Stimulated activated CD4-positive, alpha-beta T cell treated with anti-CD3 and anti-CD28 coated beads, Interleukin-1b, Interleukin-23, amount 100 ng/mL, for 48 hours (primary cell): Measurements from ENCODE around the gene THAP9.
"Not testable (repeated sequence)": the region's sequence is repeated elsewhere in the genome, so short reads cannot be mapped to it uniquely, and the experiment has no call there.

ENCODE experiments used
- DNase-seq: peaks from one replicate; pipeline ENCODE4 v3.0.0-alpha.2; 2020

The THAP9 gene

GRCh38 chr4:82900411-82901182, at the start of gene THAP9:
Gene THAP9, plus strand, starts transcription at chr4:82900735. Its CDS starts 68 bp downstream, at chr4:82900803.
- peak; percentile 99 for DNase-seq

- no peak for DNase-seq
Measured at GRCh38 chr4:82851318-82851717, 49.2 kb upstream of the THAP9 start.

DNA sequence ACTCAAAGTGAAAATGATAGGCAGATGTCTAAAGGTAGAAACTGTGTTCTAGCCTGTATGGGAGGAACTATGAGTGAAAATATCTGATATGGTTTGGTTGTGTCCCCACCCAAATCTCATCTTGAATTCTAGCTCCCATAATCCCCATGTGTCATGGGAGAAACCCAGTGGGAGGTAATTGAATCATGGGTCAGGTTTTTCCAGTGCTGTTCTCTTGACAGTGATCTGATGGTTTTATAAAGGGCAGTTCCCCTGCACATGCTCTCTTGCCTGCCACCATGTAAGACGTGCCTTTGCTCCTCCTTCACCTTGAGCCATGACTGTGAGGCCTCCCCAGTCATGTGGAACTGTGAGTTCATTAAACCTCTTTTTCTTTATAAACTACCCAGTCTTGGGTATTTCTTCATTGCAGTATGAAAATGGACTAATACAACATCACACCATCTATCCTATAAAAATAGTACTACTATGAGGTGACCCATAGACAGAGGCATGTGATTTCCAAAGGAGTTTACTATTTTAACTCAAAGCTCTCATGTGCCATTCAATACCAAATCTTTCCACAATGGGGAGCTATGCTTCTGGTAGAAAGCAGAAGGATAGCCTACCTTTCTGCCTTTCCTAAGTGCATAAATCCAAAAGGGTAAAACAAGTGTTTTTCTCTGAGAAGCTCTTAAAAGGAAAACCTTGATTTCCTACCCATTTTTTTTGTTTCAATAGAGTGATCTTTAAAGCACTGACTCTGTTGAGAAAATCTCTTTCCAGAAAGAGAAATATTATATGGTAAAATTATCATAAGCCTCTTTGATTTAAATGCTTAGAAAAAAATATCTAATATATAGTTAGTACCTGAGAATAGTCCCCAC, 48.4 kb upstream of the THAP9 start:
- DNase-seq: no peak

DNA sequence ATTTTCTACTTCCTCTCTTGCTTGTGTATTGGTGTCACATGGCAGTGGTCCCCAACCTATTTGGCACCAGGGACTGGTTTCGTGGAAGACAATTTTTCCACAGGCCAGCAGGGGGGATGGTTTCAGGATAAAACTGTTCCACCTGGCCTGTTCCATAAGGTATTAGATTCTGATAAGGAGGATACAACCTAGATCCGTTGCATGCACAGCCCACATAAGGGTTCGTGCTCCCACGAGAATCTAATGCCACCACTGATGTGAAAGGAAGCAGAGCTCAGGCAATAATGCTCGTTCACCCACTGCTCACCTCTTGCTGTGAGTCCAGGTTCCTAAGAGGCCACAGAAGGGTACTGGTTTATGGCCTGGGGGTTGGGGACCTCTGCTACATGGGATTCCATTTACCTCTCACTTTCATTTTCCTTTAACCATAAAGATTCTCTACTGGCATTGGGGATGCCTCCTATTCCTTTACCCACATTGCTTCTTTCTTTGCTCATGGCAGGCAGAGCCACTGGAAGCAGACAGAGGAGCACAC, 47.7 kb upstream of the THAP9 start:
- no peak for DNase-seq

GRCh38 chr4:82860487-82860886, 40.0 kb upstream of the THAP9 start:
- DNase-seq: not testable (repeated sequence)

GRCh38 chr4:82861529-82861928, 39.0 kb upstream of the THAP9 start:
- DNase-seq: no peak

- peak; percentile 4 for DNase-seq
Measured at GRCh38 chr4:82864336-82864979, 36.1 kb upstream of the THAP9 start.

DNA sequence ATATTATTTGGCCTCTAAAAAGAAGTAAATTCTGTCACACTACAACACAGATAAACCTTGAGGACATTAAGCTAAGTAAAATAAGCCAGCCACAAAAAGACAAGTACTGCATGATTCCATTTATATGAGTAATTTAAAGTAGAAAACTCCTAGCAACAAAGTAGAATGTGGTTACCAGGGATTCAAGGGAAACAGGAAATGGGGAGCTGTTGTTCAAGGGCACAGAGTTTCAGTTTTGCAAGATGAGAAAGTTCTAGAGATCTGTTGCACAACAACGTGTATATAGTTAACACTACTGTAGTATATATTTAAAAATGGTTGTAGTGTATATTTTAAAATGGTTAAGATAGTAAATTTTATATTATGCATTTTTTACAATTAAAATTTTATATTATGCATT, 34.9 kb upstream of the THAP9 start:
- peak; percentile 15 for DNase-seq

DNA sequence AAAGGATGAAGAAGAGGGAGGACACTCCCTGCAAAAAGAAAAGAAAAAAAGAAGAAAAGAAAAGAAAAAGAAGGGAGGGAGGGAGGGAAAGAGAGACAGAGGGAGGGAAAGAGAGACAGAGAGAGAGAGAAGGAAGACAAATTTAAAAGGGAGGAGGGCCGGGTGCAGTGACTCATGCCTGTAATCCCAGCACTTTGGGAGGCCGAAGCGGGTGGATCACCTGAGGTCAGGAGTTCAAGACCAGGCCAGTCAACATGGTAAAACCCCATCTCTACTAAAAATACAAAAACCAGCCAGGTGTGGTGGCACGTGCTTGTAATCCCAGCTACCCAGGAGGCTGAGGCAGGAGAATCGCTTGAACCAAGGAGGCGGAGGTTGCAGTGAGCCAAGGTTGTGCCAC, 34.5 kb upstream of the THAP9 start:
- not testable (repeated sequence) for DNase-seq

DNA sequence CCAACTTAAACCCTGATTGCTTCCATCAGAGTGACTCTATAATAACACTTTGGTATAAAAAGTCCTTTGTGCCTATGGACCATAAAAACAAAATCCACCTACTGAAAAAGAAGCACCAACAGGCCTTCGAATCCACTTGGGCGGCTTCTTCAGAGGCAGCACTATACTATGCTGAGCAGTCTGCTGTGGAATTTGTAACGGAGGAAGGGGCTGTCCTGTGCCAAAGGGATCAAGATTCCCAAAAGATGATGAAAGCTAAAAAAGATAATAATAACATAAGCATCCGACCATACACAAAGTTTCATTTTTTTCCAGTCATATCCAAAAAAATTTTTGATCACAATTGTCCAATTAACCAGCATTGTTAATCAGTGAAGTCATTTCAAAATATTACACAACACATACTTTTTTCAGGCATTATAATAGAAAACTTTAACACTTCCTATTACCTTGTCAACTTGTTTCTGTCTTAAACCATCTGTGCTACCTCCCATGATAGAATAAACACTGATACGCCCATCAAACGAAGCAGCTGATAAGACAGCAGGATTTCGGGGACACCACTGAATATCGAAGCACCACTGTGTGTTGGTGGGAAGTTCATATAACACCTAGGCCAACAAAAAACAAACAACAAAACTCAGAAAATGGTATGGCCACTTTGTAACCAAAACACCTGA, 33.7 kb upstream of the THAP9 start:
- no peak for DNase-seq

DNA sequence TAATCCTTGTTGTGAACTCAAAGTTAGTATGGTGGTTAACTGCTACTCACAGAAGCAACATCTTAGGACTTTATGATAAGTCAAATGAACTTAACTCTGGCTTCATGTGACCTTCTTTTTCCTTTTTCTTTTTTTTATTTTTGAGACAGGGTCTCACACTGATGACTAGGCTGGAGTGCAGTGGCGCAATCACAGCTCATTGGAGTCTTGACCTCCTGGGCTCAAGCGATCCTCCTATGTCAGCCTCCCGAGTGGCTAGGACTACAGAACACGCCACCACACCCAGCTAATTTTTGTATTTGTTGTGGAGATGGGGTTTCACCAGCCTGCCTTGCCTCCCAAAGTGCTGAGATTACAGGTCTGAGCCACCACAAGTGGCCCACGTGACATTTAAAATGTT, 32.0 kb upstream of the THAP9 start:
- DNase-seq: no peak

DNA sequence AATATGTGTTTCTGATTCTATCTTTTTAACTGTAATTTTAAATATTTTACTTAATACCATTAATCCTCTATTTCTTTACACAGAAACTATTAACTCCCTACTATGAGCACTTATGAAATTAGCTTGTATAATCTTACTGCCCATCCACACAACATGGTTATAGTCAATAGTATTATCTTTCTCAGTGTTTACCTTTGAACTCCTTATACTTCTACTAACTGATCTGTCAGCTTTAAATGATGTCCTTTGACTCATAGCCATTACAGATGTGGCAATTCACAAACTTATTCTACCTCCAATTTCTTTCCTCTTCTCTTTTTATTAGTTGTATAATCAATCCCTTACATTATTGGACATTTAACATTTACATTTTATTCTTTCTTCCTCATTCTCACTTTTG, 15.1 kb upstream of the THAP9 start:
- DNase-seq: no peak

GRCh38 chr4:82886147-82886942, 14.2 kb upstream of the THAP9 start:
- no peak for DNase-seq

DNA sequence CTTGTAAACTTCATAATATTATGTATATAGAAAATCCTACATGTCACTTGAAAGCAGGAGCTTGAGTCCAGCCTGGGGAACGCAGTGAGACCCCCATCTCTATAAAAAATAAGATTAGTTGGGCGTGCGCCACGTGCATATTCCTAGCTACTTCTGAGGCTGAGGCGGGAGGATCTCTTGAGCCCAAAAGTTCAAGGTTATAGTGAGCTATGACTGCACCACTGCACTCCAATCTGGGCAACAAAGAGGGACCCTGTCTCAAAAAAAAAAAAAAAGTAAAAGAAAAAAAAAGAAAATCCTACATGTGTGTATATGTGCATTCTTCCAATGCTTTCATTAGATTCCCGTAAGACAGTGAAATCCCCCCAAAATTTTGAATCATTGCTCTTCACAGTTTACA, 11.2 kb upstream of the THAP9 start:
- DNase-seq: no peak

GRCh38 chr4:82890528-82890900, 10.0 kb upstream of the THAP9 start:
- no peak for DNase-seq

GRCh38 chr4:82890901-82891706, 9.4 kb upstream of the THAP9 start, which contains the start of gene SEC31A:
Gene SEC31A, minus strand, starts transcription at chr4:82891153. Its CDS starts 9,217 bp downstream, at chr4:82881936.
- peak; percentile 97 for DNase-seq

DNA sequence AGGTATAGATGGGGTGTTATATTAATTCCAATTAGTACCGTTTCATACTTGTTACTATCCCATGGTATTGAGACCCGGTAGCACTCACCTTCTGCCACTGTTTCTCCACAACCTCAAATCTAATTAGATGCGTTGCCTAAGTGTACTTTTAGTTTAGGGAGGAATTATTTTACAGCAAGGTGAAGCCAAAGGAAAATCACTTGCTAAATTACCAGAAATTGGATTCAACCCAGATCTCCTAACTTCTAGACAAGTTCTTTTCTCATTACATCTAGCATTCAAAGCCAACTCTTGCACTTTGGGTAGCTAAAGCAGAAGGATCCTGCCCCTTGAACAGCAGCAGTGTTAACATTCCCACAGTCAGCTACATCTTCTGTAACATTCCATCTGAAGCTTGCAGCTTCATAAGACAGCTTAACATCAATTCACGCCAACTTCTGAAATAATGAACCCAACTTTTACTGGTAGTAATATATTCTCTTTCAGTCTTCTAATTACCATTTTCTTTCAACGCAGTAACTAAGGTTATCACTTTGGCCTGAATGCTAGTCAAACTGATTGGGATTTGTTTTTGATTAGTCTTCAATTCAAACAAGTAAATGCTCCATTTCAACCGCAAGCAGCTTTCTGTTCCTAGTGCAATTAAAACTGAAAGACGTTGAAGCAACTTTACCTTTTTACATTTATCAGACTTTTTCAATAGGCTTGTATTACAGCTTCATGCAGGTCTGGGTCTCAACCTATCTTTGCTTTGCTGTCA, 8.6 kb upstream of the THAP9 start:
- DNase-seq: no peak

GRCh38 chr4:82892467-82892802, 8.1 kb upstream of the THAP9 start:
- no peak for DNase-seq

DNA sequence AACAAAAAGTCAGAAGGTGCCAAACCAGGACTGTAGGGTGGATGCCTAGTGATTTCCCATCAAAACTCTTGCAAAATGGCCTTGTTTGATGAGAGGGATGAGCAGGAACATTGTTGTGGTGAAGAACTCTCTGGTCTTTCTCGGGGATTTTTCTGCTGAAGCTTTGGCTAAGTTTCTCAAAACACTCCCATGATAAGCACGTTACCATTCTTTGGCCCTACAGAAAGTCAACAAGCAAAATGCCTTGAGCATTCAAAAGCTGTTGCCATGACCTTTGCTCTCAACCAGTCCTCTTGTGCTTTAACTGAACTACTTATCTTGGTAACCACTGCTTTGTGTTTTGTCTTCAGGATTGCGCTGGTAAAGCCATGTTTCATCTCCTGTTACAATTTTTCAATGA, 6.6 kb upstream of the THAP9 start:
- no peak for DNase-seq

GRCh38 chr4:82896755-82897154, 3.8 kb upstream of the THAP9 start:
- no peak for DNase-seq
